GM19324 (cell line): ENCODE results near the gene TMEM116.
"Not testable (repeated sequence)": the region's sequence is repeated elsewhere in the genome, so short reads cannot be mapped to it uniquely, and the experiment has no call there.

Experiments used
- ATAC-seq: cut with Tn5 transposase; IDR thresholded peaks from one replicate; pipeline ENCODE4 v1.9.1; 2021; ENCODE audit warnings: mild to moderate bottlenecking, moderate library complexity; ENCODE audit not compliant: unreplicated experiment, low FRiP score

TMEM116 gene

GRCh38 chr12:111980598-111980997 lies 32.4 kb downstream of the TMEM116 start:
- no peak for ATAC-seq

GRCh38 chr12:111978545-111978944 lies 34.4 kb downstream of the TMEM116 start:
- ATAC-seq: no peak

GRCh38 chr12:111976860-111977259 lies 36.1 kb downstream of the TMEM116 start:
- ATAC-seq: no peak

- ATAC-seq: no peak
Observed at GRCh38 chr12:111976291-111976690, 36.7 kb downstream of the TMEM116 start.

- ATAC-seq: no peak
Observed at GRCh38 chr12:111975161-111975931, 37.6 kb downstream of the TMEM116 start.

GRCh38 chr12:111971800-111972199 lies 41.2 kb downstream of the TMEM116 start:
- ATAC-seq: no peak

- ATAC-seq: no peak
Observed at GRCh38 chr12:111964935-111965334, 48.0 kb downstream of the TMEM116 start.

- not testable (repeated sequence) for ATAC-seq
Observed at GRCh38 chr12:111959518-111959917, 53.4 kb downstream of the TMEM116 start.

GRCh38 chr12:111957224-111957623 lies 55.7 kb downstream of the TMEM116 start:
- ATAC-seq: not testable (repeated sequence)

- ATAC-seq: no peak
Observed at GRCh38 chr12:111954969-111955368, 58.0 kb downstream of the TMEM116 start.

- no peak for ATAC-seq
Observed at GRCh38 chr12:111953455-111953854, 59.5 kb downstream of the TMEM116 start.

GRCh38 chr12:111952084-111952787 lies 60.7 kb downstream of the TMEM116 start:
- ATAC-seq: not testable (repeated sequence)

- not testable (repeated sequence) for ATAC-seq
Observed at GRCh38 chr12:111950961-111951676, 61.8 kb downstream of the TMEM116 start.

- no peak for ATAC-seq
Observed at GRCh38 chr12:111943929-111944328, 69.0 kb downstream of the TMEM116 start.

- ATAC-seq: no peak
Observed at GRCh38 chr12:111942557-111942956, 70.4 kb downstream of the TMEM116 start.

GRCh38 chr12:111937429-111937828 lies 75.5 kb downstream of the TMEM116 start:
- no peak for ATAC-seq

- ATAC-seq: no peak
Observed at GRCh38 chr12:111936869-111937268, 76.1 kb downstream of the TMEM116 start.

- no peak for ATAC-seq
Observed at GRCh38 chr12:111932241-111932640, 80.7 kb downstream of the TMEM116 start.

- ATAC-seq: no peak
Observed at GRCh38 chr12:111927346-111927745, 85.6 kb downstream of the TMEM116 start.

GRCh38 chr12:111926631-111927030 lies 86.3 kb downstream of the TMEM116 start:
- ATAC-seq: no peak

GRCh38 chr12:111925171-111925570 lies 87.8 kb downstream of the TMEM116 start:
- ATAC-seq: no peak
